GM19328 (cell line): ENCODE results near the gene NOP53.
"Not testable (repeated sequence)": the region's sequence is repeated elsewhere in the genome, so short reads cannot be mapped to it uniquely, and the experiment has no call there.

ENCODE experiments used
- ATAC-seq: cut with Tn5 transposase; IDR thresholded peaks from one replicate; pipeline ENCODE4 v1.9.1; 2021; ENCODE audit warnings: mild to moderate bottlenecking, moderate library complexity; ENCODE audit not compliant: unreplicated experiment

Gene NOP53

GRCh38 chr19:47716270-47716937, 28.9 kb upstream of the NOP53 start:
- no peak for ATAC-seq

GRCh38 chr19:47718415-47719046, 26.8 kb upstream of the NOP53 start:
- not testable (repeated sequence) for ATAC-seq

- ATAC-seq, result no peak
These were observed 26.1 kb upstream of the NOP53 start for GRCh38 chr19:47719047-47719859.

GRCh38 chr19:47720669-47721422, 24.5 kb upstream of the NOP53 start:
- no peak for ATAC-seq

GRCh38 chr19:47723581-47723940, 21.8 kb upstream of the NOP53 start:
- no peak for ATAC-seq

GRCh38 chr19:47725759-47726401, 19.5 kb upstream of the NOP53 start:
- ATAC-seq, result no peak

- no peak for ATAC-seq
These were observed 18.9 kb upstream of the NOP53 start for GRCh38 chr19:47726467-47726866.

GRCh38 chr19:47728295-47728694, 17.1 kb upstream of the NOP53 start:
- ATAC-seq, result not testable (repeated sequence)

- ATAC-seq, result no peak
These were observed 15.9 kb upstream of the NOP53 start for GRCh38 chr19:47729468-47729798.

GRCh38 chr19:47729799-47730520, 15.4 kb upstream of the NOP53 start:
- ATAC-seq, result no peak

- no peak for ATAC-seq
These were observed 14.8 kb upstream of the NOP53 start for GRCh38 chr19:47730521-47730889.

- no peak for ATAC-seq
These were observed 14.4 kb upstream of the NOP53 start for GRCh38 chr19:47730910-47731309.

- no peak for ATAC-seq
These were observed 10.2 kb upstream of the NOP53 start for GRCh38 chr19:47735131-47735530.

- ATAC-seq, result no peak
These were observed 4.4 kb upstream of the NOP53 start for GRCh38 chr19:47740866-47741519.

- ATAC-seq, result no peak
These were observed 3.7 kb upstream of the NOP53 start for GRCh38 chr19:47741544-47742140.

GRCh38 chr19:47742634-47743033, 2.7 kb upstream of the NOP53 start:
- ATAC-seq, result no peak

GRCh38 chr19:47746129-47746528, 783 bp downstream of the NOP53 start:
- ATAC-seq, result not testable (repeated sequence)

GRCh38 chr19:47749326-47749725, 4.0 kb downstream of the NOP53 start:
- no peak for ATAC-seq

GRCh38 chr19:47750752-47751151, 5.4 kb downstream of the NOP53 start:
- ATAC-seq, result no peak
